SK-MEL-5 (cell line): Measurements from ENCODE around the gene PPP2R3A. TPM values are rescaled to one million over a fixed set of nuclear protein-coding genes. Genes with fewer than 3 reads are reported as not detected.
"Not testable (repeated sequence)": the region's sequence is repeated elsewhere in the genome, so short reads cannot be mapped to it uniquely, and the experiment has no call there.

ENCODE experiments used
- DNase-seq: peaks from one replicate; pipeline ENCODE4 v3.0.0-alpha.2; 2016; ENCODE audit warnings: low read depth, low spot score
- in situ Hi-C: cut with HindIII; loops from 2 replicates; pipeline ENCODE4 v1.10.0; 2016; ENCODE audit warnings: low sequenced_read_pairs, high pct_unique_total_duplicates, low pct_unique_long_range_greater_than_20kb
- total RNA-seq: library from RNA; depleted of rRNA; stranded (reverse); fragments of >200 nt; shearing (Covaris generic); gene quantifications from 2 replicates; pipeline ENCODE4 v1.2.3, GENCODE V29; 2014

The PPP2R3A gene
- total RNA-seq, 1 experiment from 2014 or later, result 9.7 TPM

- DNase-seq, in situ Hi-C loops: not testable (repeated sequence)
These were observed 154.3 kb downstream of the PPP2R3A start for GRCh38 chr3:136119783-136120182.

GRCh38 chr3:136120373-136121348 is 155.1 kb downstream of the PPP2R3A start:
- no peak for DNase-seq
- in situ Hi-C loops, result no loop called here

- in situ Hi-C loops, result no loop called here
These were observed 156.5 kb downstream of the PPP2R3A start for GRCh38 chr3:136122006-136122405.

GRCh38 chr3:136131647-136132046 is 166.1 kb downstream of the PPP2R3A start:
- in situ Hi-C loops, DNase-seq: not testable (repeated sequence)

More at GRCh38 chr3:136122006-136122405, 156.5 kb downstream of the PPP2R3A start:
- no peak for DNase-seq

GRCh38 chr3:136134091-136134490 is 168.6 kb downstream of the PPP2R3A start:
- in situ Hi-C loops, result no loop called here
- DNase-seq, result no peak

- in situ Hi-C loops, result no loop called here
- DNase-seq, result no peak
These were observed 169.7 kb downstream of the PPP2R3A start for GRCh38 chr3:136135039-136135802.

- DNase-seq, result no peak
- in situ Hi-C loops, result no loop called here
These were observed 170.9 kb downstream of the PPP2R3A start for GRCh38 chr3:136136454-136136853.

- in situ Hi-C loops, result no loop called here
- no peak for DNase-seq
These were observed 175.8 kb downstream of the PPP2R3A start for GRCh38 chr3:136141291-136141785.

- in situ Hi-C loops, result no loop called here
- no peak for DNase-seq
These were observed 176.4 kb downstream of the PPP2R3A start for GRCh38 chr3:136141891-136142290.

- in situ Hi-C loops, result no loop called here
- no peak for DNase-seq
These were observed 177.1 kb downstream of the PPP2R3A start for GRCh38 chr3:136142592-136142991.

GRCh38 chr3:136144397-136144796 is 178.9 kb downstream of the PPP2R3A start:
- DNase-seq, in situ Hi-C loops: not testable (repeated sequence)

GRCh38 chr3:136146981-136147729 is 181.6 kb downstream of the PPP2R3A start:
- DNase-seq, result no peak

GRCh38 chr3:136149667-136150066 is 184.1 kb downstream of the PPP2R3A start:
- no peak for DNase-seq
- in situ Hi-C loops, result no loop called here

More at GRCh38 chr3:136146981-136147729, 181.6 kb downstream of the PPP2R3A start:
- in situ Hi-C loops, result no loop called here

GRCh38 chr3:136151219-136151618 is 185.7 kb downstream of the PPP2R3A start:
- DNase-seq, result no peak
- in situ Hi-C loops, result no loop called here

GRCh38 chr3:136152176-136152843 is 186.8 kb downstream of the PPP2R3A start:
- in situ Hi-C loops, result no loop called here
- DNase-seq, result no peak

- in situ Hi-C loops, result no loop called here
These were observed 187.4 kb downstream of the PPP2R3A start for GRCh38 chr3:136152963-136153362.

GRCh38 chr3:136161516-136161915 is 196.0 kb downstream of the PPP2R3A start:
- DNase-seq, result peak; percentile 52
- in situ Hi-C loops, result no loop called here

More at GRCh38 chr3:136152963-136153362, 187.4 kb downstream of the PPP2R3A start:
- no peak for DNase-seq
